Kidney capillary endothelial cell (primary cell): ENCODE measurements around the gene TUBA8.
"Not testable (repeated sequence)": the region's sequence is repeated elsewhere in the genome, so short reads cannot be mapped to it uniquely, and the experiment has no call there.

ENCODE experiments used
- DNase-seq: peaks from one replicate; pipeline ENCODE4 v3.0.0-alpha.2; 2018; ENCODE audit warnings: low spot score

TUBA8 gene

DNA sequence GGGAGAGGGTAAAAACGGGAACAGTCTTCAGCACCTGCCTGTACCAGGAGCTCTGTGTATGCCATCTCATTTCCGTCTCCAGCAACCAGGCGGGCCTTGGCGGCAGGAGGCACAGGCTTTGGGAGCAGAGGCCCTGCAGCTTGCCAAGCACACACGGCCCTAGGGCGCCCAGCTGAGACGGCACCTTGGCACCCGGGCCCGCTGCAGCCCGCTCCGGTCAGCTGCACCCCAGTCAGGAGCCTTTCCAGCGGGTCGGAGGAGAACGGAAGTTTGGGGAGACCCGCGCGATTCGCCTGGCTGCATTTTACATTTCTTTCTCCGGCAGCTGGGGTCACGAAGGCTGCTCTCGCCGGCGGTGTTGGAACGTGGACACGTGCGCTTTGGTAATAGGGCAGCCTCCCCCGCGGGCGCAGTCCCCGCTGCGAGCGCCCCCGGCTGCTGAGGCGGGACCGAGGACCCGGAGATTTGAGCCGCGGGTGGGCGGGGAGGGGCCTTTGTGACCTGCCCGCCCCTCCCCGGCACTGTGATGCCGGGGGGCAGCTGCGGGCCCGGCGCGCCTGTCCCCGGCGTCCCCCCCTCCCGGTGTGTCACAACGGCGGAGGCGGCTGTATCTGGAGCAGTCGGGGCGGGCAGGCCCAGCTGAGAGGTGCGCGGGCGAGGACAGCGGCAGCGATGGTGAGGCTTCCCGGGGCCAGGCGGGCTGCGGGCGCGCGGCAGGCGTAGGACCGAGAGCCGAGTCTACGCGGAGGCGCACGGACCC lies at the start of gene TUBA8:
TUBA8 (plus strand) TSS at position 616 of the 760 bp plus-strand sequence; CDS start at position 673, 57 bp downstream.
- peak; percentile 16 for DNase-seq

DNA sequence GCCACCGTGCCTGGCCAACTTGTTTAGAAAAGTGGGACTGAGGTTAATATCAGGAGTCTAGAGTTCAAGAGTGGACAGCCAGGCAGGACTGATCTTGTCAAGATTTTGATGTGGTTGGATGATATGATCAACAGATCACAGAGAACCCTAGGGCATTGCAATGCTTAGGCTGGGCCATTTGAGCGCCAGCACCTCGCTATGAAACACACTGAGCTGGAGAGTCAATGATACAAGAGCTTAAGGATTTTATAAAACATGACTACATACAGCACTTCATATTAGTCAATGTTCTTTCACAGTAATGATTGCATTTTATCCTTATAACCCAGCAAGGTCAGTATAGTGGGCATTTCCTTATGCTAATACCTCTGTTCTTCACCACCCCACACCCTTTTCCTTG lies 48.2 kb upstream of the TUBA8 start:
- no peak for DNase-seq

DNA sequence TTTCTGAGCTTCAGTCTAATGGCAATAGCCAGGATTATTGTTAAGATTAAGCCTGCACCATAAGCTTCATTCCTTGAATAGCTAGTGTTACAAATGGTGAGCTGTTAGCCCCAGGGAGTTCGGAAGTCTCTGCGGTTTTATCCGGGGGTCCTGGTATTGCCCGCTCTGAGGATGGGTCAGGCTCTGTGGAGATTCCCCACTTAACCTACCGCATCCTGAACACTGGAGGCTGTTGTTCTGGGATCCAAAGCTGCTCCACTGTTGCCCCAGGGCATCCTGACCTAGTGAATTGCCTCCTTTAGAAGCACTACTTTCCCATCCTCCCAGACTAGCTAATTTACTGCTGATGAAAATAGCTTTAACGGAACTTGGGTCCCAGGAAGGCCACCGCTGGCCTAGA lies 47.3 kb upstream of the TUBA8 start:
- no peak for DNase-seq

DNA sequence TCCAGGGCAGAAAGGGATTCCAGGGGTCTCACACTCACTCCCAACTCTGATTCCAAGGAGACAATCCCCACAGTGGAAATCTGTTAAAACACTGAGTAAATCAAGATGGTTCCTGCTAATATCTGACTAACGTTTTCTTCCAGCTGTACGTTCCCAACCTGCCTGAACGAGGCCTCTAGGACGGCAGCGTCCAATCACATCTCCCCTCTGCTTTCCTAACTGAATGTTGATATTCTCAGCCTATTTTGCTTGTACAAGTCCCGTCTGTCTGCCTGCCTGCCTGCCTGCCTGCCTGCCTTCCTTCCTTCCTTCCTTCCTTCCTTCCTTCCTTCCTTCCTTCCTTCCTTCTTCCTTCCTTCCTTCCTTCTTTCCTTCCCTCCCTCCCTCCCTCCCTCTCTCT lies 46.9 kb upstream of the TUBA8 start:
- DNase-seq: not testable (repeated sequence)

DNA sequence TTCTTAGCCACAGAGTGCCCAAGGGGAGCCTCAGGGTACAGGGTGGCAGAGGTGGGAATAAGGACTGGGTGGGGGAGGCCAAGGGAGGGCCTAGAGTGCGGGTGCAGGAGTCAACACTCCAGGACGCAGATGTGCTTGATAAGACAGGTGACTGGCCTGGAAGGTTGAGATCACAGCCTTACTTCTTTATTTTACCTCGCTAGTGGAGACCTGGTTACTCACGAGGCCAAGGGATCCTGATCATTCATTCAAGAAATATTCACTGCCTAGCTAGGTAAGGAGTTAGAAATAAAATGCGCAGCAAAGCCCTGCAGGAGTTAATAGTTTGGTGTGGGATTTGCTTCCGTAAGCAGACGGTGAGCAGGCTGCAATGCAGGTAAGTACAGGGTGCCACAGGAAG lies 46.0 kb upstream of the TUBA8 start:
- no peak for DNase-seq

DNA sequence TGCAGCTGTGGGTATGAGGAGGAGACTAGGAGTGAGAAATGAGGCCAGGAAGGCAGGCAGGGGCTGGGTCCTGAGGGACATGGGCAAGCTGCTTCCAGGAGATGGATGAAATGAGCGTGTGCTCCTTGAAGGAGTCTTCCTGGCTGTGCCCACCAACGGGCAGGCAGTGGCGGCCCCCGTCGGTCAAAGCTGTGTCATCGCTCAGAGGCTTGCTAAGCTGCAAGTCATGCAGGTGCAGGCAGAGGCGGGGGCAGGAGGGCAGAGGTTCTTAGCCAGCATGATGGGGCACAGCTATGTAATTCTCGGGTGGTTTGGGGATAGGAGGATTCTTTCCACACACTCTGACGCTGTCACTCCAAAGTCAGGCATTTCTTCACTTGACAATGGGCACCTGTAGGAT lies 45.4 kb upstream of the TUBA8 start:
- DNase-seq: no peak

DNA sequence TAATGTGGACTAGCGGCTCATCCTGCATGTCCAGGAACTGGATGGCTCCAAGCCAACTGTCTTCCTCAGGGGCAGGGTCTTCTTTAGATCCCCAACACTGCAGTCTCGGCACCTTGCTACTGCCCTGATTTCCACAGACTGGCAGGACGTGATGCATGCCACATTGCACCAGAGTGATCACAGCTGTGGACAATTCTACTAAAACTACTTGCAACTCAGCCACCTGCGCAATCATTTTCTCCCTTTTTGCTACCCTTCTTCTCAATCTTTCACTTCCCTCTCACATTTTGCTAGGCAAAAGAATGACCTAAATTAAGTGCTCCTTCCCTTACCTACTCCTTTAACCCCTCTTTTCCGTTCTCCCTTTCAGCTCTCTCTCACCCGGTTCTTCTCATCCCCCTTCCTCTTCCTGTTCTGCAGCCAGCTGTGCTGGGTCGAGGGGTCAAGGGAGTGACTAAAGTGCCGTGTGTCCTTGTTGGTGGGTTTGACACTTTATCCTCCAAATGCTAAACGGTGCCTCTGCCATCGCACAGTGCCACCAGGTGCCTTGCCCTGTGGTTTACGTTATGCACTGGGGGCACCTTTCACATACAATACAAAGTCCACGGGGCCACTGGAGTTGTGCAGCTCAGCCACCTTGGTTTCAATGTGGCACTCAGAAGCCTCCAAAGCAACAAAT lies 44.3 kb upstream of the TUBA8 start:
- no peak for DNase-seq

DNA sequence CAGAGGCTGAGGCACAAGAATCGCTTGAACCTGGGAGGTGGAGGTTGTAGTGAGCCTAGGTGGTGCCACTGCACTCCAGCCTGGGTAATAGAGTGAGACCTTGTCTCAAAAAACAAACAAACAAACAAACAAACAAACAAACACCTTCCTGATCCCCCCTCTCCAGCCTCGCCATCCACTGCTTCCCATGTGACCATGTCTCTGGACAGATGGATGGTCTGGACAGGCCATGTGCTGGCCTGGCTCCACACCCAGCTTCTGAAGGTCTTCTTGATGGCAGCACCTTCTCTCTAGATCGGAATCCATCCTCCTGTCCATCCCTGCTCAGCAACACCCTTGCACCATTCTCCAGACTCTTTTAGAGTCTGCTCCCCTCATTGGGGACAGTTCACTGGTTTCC lies 43.5 kb upstream of the TUBA8 start:
- DNase-seq: no peak

DNA sequence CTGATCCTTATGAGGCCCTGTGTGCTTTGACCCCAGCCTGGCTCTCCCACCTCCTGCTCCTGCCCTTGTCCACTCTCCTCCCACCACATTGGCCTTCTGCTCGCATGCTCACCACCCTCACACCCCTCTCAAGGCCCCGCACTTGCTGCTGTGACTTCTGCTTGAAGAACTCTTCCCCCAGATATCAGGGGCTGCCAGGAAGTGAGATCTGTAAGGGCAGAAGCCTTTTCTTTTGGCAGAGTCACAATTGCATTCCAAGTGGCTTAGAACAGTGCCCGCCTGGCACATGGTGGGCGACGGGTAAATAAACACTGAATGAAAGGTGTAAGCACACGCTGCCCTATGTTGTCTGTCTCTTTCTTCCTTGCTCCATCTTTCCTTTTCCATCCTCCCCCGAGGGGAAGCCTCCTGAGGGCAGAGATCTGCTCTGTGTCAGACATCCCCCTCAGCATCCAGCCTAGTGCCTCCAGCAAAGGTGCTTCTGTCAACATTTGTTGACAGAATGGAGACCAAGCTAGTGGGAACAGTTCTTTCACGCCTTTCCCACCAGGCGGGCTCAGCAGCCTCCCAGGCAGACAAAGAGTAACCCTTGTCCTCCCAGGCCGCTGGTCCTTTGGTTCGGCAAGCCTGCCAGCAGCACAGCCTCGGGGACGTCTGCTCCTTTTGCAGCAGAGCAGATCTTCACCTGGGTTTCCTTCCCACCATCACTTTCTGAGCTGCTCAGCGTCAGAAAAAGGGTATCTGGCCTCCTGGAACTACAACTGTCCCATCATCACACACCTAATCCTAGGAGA lies 42.9 kb upstream of the TUBA8 start:
- DNase-seq: no peak

DNA sequence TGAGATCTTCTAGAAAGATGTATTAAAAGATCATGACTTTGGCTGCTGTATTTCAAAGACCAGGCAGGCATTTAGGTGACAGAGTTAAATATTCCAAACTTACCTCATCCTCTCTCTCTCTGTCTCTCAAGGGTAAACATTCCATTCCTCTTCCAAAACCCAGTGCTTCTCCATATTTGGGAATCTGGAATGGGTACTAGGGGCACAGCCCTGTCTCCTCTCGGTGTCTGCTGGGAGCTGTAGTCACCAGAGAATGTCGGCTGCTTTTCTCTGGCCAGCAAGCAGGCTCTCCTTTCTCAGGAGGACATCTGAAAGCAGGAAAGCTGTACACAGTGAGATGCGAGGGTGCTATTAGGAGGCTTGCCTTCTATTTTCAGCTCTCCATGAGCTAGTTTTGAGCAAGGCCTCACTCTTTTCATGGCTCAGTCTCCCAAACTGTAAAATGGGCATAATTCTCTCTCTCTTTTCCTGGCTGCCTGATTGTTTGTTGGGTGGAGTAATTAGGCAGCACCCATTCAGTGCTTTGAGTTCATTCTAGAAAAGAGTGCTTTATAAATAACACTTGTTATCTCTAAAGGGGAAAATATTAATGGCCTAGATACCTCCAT lies 42.1 kb upstream of the TUBA8 start:
- DNase-seq: no peak

DNA sequence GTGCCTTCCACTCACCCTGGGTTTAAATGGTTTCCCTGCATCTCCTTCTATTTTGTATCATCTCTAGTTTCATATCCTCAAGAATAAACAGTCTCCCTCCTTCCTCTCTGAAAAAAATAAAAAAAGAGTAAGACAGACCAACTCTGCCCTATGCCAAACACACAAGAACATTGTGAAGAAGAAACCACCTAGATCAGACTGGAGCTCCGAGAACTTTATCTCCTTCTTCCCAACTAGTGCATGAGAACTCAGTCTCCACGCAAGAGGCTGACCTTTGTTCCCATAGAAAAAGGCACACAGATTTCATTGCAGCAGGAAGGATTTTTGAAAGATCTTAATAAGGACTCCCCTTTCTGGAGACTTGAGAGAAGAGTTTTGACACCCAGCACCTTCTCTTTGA lies 41.6 kb upstream of the TUBA8 start:
- DNase-seq: no peak

DNA sequence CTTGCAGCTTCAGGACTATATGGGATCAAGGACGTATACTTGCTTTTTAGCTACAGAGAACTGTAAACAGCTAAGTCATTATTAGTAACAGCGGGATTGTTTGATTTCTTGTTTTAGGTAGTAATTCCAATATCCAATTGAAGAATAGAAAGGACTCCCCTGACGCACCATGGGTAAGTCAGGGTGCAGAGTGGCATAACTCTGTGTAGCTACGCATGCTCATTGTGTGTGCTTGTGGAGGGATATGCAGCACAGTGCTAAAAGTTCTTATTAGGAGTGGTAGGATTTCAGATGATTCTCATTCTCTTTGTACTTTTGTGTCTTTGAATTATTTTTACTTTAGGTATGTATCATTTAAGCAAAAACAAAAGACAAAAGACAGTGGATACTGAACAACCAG lies 40.6 kb upstream of the TUBA8 start:
- DNase-seq: no peak

DNA sequence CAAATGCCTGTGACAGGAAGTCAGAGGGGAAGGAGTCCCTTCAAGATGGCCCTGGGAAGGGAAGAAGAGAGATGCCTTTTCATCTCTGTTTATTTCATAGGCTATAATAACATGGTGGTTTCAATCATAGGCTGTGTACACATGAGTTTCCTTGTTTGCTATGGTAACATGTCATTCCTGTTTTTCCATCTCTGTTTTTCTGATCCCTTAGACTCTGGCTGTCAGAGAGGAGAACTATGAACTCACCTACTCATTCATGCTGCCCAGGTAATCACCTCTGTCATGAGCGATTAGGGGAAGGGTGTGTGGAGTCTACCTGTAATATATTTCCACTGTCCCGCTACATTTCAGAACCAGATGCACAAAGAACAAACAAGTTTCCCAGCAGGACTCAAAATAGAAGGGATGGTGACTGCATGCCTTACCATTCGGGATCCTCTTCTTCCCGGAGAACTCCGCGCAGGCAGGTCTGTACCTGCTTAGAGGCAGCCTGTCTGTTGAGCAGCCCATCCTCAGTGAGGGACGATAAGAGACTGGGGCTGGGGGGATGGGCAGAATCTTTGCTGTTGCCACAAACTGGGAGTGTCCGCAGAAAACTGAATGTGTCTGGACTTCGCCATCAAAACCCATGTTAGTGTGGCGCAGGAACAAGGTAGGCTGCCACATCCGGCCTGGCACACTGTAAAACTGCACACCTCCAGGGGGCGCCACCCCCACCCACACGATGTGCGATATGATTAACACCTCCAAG lies 39.9 kb upstream of the TUBA8 start:
- DNase-seq: no peak

DNA sequence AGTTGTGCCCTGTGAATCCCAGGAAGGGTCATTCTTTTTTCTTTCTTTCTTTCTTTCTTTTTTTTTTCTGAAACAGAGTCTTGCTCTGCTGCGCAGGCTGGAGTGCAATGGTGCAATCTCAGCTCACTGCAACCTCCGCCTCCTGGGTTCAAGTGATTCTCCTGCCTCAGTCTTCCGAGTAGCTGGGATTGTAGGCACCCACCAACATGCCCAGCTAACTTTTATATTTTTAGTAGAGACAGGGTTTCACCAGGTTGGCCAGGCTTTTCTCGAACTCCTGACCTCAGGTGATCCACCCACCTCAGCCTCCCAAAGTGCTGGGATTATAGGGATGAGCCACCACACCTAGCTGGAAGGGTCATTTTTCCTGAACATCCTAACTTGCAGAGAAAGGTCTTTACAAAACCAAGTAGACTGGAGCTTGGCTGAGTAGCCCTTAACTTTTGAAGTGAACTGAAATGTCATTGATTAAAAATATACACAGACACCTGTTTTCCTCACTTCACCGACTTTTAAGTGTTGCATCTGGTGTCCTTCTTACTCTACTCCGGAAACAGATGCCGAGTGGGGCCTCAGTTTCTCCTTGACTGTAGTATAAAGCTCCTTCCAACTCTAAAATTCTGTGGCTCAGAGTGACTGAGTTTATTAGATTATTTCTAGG lies 39.2 kb upstream of the TUBA8 start:
- not testable (repeated sequence) for DNase-seq

DNA sequence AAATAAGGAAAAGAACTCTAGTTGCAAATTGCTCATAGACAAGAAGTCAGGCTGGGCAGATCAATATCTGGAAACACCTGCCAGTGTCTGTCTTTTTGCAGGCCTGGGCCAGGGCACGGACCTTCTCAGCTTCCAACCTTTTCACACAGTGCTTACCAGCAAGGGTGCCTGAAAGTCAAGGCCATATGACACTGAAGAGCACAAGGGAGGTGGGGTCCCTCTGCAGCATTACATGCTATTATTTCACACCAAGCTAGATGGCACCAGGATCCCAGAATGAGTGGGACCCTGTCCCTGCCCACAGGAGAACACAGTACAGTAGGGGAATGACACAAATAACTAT lies 38.7 kb upstream of the TUBA8 start:
- no peak for DNase-seq

DNA sequence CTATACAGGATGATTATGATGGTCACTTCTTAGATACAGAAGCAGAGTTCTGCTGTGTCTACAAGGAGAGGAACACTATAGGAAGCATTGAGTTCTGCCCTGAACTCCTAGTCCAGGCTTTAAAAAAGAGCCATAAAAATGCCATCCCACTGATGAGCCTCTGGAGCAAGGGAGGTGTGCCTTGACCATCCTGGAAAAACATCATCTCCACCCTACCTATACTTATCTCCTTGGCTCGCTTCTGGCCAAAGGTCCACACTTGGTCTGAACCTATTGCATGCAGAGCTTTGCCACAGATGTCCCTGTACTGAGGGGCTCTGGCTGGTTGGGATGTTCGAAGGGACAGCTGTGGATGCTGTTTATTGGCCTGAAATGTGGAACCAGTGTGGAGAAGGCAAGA lies 37.1 kb upstream of the TUBA8 start:
- no peak for DNase-seq

DNA sequence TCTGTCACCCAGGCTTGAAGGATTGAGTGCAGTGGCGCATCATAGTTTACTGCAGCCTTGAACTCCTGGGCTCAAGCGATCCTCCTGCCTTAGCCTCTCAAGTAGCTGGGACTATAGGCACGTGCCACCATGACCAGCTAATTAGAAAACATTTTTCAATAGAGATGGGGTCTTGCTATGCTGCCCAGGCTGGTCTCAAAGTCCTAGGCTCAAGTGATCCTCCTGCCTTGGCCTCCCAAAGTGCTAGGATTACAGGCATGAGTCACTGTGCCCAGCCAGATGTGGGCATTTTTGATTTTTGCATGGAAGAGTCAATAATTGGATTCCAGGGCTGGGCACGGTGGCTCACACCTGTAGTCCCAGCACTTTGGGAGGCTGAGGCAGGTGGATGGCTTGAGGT lies 36.7 kb upstream of the TUBA8 start:
- DNase-seq: not testable (repeated sequence)

DNA sequence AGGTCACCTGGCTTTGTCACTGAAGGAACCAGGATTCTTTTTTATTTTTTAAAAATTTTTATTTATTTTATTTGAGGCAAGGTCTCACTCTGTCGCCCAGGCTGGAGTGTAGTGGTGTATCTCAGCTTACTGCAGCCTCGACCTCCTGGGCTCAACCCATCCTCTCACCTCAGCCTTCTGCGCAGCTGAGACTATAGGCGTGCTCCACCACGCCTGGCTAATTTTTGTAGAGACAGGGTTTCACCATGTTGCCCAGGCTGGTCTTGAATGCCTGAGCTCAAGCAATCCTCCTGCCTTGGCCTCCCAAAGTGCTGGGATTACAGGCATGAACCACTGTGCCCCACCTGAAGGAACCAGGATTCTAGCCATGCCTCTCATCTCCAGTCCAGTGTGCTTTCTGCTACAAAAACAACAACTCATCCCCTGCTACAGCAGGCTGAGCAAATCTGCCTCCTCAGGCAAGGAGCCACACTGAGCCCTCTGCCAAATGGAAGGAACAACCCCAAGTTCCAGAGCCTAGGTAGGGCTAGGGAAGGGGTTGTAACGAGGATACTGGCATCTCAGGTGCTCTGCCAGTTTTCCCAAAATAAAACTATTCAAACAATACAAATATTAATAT lies 35.4 kb upstream of the TUBA8 start:
- DNase-seq: no peak

DNA sequence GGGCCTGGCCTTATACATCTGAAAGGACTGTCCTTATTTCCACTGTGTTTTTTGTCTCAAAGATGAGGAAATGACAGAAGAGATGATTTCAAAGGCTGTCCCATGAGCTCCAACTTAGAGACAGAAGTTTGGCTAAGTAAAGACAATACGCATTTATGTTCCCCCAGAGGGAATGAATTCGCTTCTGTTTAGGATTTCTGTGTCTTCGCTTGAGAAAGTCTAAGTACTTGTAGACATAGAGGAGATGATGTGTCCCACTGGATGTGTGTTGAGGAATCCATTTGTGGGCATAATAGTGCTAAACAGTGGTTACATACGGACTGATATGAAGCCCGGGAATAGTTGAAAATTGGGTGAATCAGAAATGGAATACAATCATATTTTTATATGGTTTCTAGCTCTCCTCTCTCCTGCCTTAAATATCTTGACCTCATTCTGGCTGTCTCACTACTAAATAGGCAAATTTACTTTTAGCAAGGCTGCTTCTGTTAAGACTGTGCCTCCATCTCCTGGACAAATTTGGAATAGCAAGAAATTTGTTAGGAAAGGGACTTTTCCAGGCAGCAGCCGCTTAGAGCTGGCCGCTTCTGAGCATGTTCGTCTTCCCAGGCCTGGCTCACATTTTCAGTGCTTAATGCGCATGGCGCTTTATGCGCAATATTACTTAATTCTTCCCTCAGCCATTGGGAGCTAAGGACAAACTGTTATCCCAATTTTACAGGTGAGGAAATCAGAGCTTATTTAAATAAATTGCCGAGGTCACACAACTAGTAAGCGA lies 34.7 kb upstream of the TUBA8 start:
- peak; percentile 84 for DNase-seq

DNA sequence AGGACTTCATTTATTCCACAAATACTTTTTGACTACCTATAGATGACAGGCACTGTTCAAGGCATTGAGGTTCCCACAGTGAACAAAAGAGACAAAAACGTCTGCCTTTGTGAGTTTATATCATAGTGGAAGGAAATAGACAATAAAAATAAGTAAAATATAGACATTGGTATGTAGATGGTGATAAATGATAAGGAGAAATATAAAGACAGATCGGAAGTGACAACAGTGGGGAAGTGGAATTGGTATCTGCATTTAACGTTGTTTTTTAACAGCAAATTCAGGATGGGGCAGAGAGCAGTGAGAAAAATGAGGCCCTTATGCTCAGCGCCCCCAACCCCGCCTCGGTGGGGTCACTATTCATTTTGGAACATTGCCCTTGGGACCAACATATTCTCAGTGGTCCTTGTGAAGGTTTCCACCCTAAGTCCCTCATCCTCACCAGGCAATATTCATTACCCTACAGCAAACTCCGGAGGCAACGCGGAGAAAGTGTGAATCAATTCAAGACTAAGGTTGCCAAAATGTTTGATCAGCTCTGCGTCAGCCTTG lies 33.4 kb upstream of the TUBA8 start:
- no peak for DNase-seq
